Stimulated activated CD4-positive, alpha-beta T cell treated with anti-CD3 and anti-CD28 coated beads, Interleukin-2, amount 100 ng/mL, for 4 hours (primary cell): ENCODE results near the gene BRF1.
"Not testable (repeated sequence)": the region's sequence is repeated elsewhere in the genome, so short reads cannot be mapped to it uniquely, and the experiment has no call there.

Experiments
- DNase-seq: peaks from one replicate; pipeline ENCODE4 v3.0.0-alpha.2; 2020; ENCODE audit warnings: low read depth

BRF1 gene

GRCh38 chr14:105315941-105316576 lies 15.3 kb upstream of the BRF1 start:
- no peak for DNase-seq

DNA sequence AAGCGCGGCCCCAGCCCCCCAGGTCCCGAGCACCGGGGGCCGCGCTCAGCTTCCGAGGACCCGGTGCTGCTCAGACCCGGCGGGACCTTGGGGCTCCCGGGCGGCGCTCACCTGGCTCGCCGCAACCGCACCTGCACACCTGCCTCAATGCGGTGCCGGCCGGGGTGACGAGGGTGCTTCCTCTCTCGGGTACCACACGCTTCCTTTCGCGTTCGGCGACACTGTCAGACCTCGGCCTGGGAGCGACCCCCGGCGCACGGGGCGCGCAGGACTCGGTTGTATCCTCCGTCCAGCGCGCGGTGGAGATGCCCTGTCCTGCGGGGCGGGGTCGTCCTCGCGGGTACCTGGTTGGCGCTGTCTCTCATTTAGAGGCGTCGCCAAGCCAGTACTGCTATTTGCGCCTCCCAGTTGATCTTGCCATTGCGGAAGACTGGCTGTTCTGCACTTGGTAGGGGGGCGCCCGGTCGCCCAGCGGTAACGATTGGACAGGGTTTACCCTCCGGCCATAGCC lies 14.5 kb upstream of the BRF1 start:
- DNase-seq: no peak

GRCh38 chr14:105314287-105315200 lies 13.7 kb upstream of the BRF1 start, which contains the start of gene PACS2:
Gene PACS2 (plus strand): TSS chr14:105314748. CDS start chr14:105314919, 171 bp downstream.
- DNase-seq: peak; percentile 71

GRCh38 chr14:105313381-105314286 lies 12.8 kb upstream of the BRF1 start:
- DNase-seq: no peak

- DNase-seq: no peak
Measured at GRCh38 chr14:105312973-105313372, 12.2 kb upstream of the BRF1 start.

DNA sequence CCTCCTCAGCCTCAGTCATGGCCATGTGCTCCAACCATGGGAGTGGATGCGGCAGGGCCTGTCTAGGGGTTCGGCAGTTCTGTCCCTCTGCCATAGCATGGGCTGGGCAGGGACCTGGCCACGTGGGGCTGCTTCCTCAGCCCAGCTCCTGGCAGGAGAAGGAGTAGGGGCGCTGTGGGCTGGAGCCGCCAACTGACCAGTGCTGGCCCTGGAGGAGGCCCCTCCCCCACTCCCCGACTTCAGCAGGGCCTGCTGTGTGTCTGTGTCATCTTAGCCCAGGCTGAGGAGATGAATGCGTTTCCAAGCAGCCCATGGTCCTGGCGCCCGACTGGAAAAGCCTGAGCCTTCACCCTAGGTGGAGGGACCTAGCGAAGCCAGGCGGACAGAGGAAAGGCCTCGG lies 11.0 kb upstream of the BRF1 start:
- no peak for DNase-seq

GRCh38 chr14:105309371-105309770 lies 8.6 kb upstream of the BRF1 start:
- no peak for DNase-seq

DNA sequence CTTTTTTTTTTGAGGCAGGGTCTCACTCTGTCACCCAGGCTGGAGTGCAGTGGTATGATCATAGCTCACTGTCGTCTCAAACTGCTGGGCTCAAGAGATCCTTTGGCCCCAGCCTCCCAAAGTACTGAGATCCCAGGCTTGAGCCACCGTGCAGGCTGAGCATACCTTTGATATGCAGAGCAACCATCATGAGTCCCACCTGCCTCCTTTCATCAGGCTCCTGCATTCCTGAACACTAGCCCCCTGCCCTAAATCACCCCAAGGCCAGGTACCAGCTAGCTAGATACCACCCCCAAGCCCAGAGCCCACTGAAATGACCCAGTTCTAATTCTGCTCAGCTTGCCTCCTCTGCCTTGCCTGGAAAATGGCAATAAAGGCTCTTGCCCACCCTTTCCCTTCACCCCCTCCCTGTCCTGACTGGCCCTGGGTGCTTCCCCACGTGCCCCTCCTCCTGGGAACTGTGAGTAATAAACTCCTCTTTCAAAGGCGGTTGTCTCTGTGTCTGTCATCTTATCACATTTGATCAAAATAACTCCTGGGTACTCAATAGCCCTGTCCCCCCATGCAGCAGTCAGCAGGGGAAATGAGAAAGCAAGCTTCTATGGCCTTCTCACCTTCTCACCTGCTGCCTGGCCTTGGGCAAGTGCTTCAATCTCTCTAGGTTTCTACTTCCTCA lies 6.4 kb upstream of the BRF1 start:
- no peak for DNase-seq

GRCh38 chr14:105305791-105306190 lies 5.0 kb upstream of the BRF1 start:
- no peak for DNase-seq

DNA sequence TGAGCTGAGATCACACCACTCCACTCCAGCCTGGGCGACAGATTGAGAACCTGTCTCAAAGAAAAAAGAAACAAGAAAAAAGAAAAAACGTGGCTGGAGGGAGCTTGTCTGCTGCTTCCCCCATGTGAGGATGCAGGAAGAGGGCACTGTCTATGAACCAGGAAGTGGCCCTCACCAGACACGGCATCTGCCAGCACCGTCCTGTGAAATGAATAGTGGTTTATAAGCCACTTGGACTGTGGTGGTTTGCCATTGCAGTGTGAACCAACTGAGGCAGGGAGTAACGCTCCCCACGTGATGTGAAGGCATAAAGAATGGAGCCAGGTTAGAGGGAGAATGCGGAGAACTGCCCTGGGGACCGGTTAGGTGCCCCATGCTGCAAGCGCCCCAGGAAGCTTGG lies 4.5 kb upstream of the BRF1 start:
- DNase-seq: no peak

- no peak for DNase-seq
Measured at GRCh38 chr14:105304565-105304964, 3.8 kb upstream of the BRF1 start.

DNA sequence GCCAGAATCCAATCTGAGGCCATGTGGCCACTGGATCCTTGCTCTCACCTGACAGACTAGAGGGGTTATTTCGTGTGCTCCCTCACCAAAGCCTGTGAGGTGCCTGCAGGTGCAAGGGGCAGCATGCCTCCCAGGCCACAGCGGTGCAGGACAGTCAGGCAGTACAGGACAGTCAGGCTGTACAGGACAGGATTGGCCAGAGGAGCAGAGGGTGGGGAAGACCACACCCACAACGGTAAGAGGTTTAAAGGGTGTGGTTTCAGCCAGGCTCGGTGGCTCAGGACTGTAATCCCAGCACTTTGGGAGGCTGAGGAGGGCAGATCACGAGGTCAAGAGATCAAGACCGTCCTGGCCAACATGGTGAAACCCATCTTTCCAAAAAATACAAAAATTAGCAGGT lies 3.1 kb upstream of the BRF1 start:
- DNase-seq: no peak

GRCh38 chr14:105301915-105302249 lies 1.1 kb upstream of the BRF1 start:
- DNase-seq: not testable (repeated sequence)

GRCh38 chr14:105301103-105301914 lies 508 bp upstream of the BRF1 start:
- peak; percentile 99 for DNase-seq

- DNase-seq: no peak
Measured at GRCh38 chr14:105299654-105300541, 903 bp downstream of the BRF1 start.

- not testable (repeated sequence) for DNase-seq
Measured at GRCh38 chr14:105297311-105297710, 3.5 kb downstream of the BRF1 start.

- DNase-seq: no peak
Measured at GRCh38 chr14:105294142-105294597, 6.6 kb downstream of the BRF1 start.

DNA sequence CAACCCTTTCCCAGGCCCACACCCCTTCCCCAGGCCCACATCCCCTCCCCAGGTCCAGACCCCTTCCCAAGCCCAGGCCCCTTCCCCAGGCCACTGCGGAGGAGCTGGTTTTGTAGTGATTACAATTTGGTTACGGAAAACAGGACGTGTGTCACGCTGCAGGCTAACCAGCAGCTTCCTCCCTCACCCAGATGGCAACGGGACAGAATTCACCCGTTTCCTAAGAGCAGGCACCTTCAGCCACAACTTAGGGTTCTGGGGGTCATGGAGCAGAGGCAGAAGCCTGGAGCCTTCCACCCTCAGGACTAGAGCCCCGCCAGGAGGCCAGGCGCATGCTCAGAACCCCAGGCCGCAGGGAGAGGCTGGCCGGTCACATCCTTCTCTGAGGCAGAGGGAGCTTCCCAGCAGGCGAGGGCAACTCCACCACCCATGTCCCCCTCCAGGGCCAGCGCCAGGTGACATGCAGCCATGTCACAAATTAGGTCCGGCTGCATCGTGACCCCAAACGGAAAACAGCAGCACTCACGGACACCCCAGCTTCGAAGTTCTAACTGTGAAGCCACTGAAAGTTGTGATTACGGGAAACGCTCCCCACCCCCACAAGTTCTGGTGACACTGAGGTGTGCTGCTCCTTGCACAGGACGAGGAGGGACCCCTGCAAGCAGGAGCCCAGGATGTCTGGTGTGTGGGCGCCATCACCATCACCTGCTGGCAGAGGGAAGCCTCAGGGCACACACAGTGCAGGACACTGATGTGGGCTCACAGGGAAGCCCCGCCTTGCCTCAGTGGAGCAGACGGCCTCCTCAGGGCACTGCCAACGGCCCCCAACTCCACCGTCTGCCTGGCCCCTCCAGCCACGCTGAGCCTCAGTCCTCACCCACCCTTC lies 7.7 kb downstream of the BRF1 start:
- no peak for DNase-seq
